ENCODE results near the gene ANXA8L1. TPM values are rescaled to one million over a fixed set of nuclear protein-coding genes. Genes with fewer than 3 reads are reported as not detected.

Gene ANXA8L1
- total and polyA plus RNA-seq, 2 of the 4 experiments (the other 2 are of a cell fraction), result 0.18 to 0.32 TPM

DNA sequence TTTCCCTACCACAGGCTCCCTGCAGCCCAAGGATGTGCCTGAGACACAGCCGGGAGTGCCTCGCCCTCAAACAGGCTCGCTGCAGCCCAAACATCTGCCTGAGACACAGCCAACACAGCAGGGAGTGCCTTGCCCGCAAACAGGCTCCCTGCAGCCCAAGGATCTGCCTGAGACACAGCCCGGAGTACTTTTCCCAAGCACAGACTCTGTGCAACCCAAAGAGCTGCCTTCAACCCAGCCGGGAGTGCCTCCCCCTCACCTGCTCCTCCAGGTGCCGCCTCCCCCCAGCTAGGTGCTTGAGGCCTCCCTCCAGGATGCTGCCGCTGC lies 45.9 kb upstream of the ANXA8L1 start:
- Histone ChIP-seq H4K5ac (ENCODE audit: low read depth, low read length) (no peak overlapping the region), H3K23ac (ENCODE audit: low read depth, low read length) (no peak overlapping the region), H3K4ac (ENCODE audit: low read depth, low read length) (no peak overlapping the region), H4K8ac (ENCODE audit: low read depth in 2 of 2, low read length in 2 of 2) (no peak overlapping the region), H3K14ac (replicated peaks; ENCODE audit: low read depth, low read length) (no peak overlapping the region), H2AK9ac (replicated peaks; ENCODE audit: low read depth, low read length, poor library complexity) (no peak overlapping the region), H2BK20ac (ENCODE audit: low read depth, low read length) (no peak overlapping the region), H3K4me1 (ENCODE audit: control insufficient read depth, insufficient read depth, low read length) (peaks cover 5% of the 10 kb centered on the region; the same call in 1 of the 2 replicates), H4K20me1 (ENCODE audit: insufficient read depth, low read length) (no peaks in the 10 kb centered on the region), H3K9me1 (ENCODE audit: insufficient read depth, low read length) (peaks cover 5% of the 10 kb centered on the region; the same call in 1 of the 2 replicates), H3K9ac (ENCODE audit: low read depth, low read length) (no peak overlapping the region), H2BK120ac (ENCODE audit: low read depth, low read length) (no peak overlapping the region), H3K27ac (ENCODE audit: insufficient read depth, low read length) (no peak overlapping the region), H3K36me3 (ENCODE audit: control insufficient read depth, insufficient read depth, low read length) (no peaks in the 10 kb centered on the region), H2AFZ (replicated peaks; ENCODE audit: low read length, poor library complexity) (peak overlapping the region; percentile 21), H3K56ac (ENCODE audit: extremely low read depth, insufficient read depth, low read length) (no peak overlapping the region), H3K4me3 (ENCODE audit: insufficient read depth, low read depth, low read length) (no peak overlapping the region), H4K91ac (ENCODE audit: insufficient read depth, low read depth, low read length) (no peak overlapping the region), H2BK15ac (ENCODE audit: low read depth, low read length) (no peak overlapping the region), H3K9me3 (ENCODE audit: control insufficient read depth, insufficient read depth, low read length) (no peaks in the 10 kb centered on the region), H3K4me2 (ENCODE audit: low read depth, low read length) (no peak overlapping the region), H2BK5ac (ENCODE audit: low read depth, low read length, poor library complexity, severe bottlenecking) (no peak overlapping the region), H3K18ac (ENCODE audit: low read depth, low read length) (no peak overlapping the region), H3K27me3 (ENCODE audit: control insufficient read depth, insufficient read depth, low read length) (peaks cover 13% of the 10 kb centered on the region; the same call in 1 of the 2 replicates), H2AK5ac (ENCODE audit: low read depth, low read length) (no peak overlapping the region), H3K79me1 (ENCODE audit: low read depth in 1 of 2, low read length in 2 of 2) (no peaks in the 10 kb centered on the region)
- ATAC-seq (ENCODE audit: low read depth) (no peak), DNase-seq (no peak)
- WGBS, 2 experiments (ENCODE audit: extremely low coverage in 2 of 2, insufficient read length in 1 of 2), result 39% methylated on average over 6 of the region's 8 CpGs; no CpG with 5 or more reads in 1 of the 2 experiments
- in situ Hi-C loops (cut with MboI; ENCODE audit: low sequenced_read_pairs), result no loop called here
- intact Hi-C loops (cut with micrococcal nuclease), result no loop called here
- POLR2A ChIA-PET (ENCODE audit: unreplicated experiment), result no interaction called here
- CTCF ChIA-PET, result no interaction called here
- no peak for TF ChIP-seq FOS (IDR thresholded peaks at IDR 0.05; ENCODE audit: low read depth, low read length)
- TF ChIP-seq USF2 (IDR thresholded peaks at IDR 0.05; ENCODE audit: low read depth, low read length), result no peak
- TF ChIP-seq BHLHE40 (IDR thresholded peaks at IDR 0.05; ENCODE audit: low read depth, low read length), result no peak
- TF ChIP-seq RFX5 (IDR thresholded peaks at IDR 0.05; ENCODE audit: low read depth, low read length), result no peak
- no peak for TF ChIP-seq RAD21 (IDR thresholded peaks at IDR 0.05; ENCODE audit: low read length)
- TF ChIP-seq MAZ (IDR thresholded peaks at IDR 0.05; ENCODE audit: borderline replicate concordance, low read depth, low read length), result no peak
- no peak for TF ChIP-seq CEBPB (IDR thresholded peaks at IDR 0.05; ENCODE audit: low read depth, low read length)
- TF ChIP-seq CTCF (conservative IDR thresholded peaks at IDR 0.05; ENCODE audit: low read depth, low read length), result no peak
- TF ChIP-seq SMC3 (IDR thresholded peaks at IDR 0.05; ENCODE audit: low read depth, low read length), result no peak
- no peak for TF ChIP-seq MAFK (IDR thresholded peaks at IDR 0.05; ENCODE audit: low read depth, low read length)
- TF ChIP-seq NFE2L2 (IDR thresholded peaks at IDR 0.05; ENCODE audit: low read depth, low read length), result no peak
- no peak for TF ChIP-seq MXI1 (IDR thresholded peaks at IDR 0.05; ENCODE audit: borderline replicate concordance, low read depth, low read length)
- TF ChIP-seq RCOR1 (IDR thresholded peaks at IDR 0.05; ENCODE audit: insufficient replicate concordance, low read length), result no peak
- dilution Hi-C loops (cut with HindIII; ENCODE audit: low sequenced_read_pairs, unreplicated experiment), result no loop called here
- BruUV-seq (replicated peaks), result no TSS peak
